H1 (cell line): ENCODE measurements around the gene GRIK2.

Source experiments
- CTCF ChIP-seq, 3 experiments: IDR thresholded peaks; 1 replicate in 2 of 3; 2 replicates in 1 of 3; pipeline versions ENCODE4 v1.5.1 to v1.6.1; 2011; ENCODE audit warnings: low read length in 3 of 3, mild to moderate bottlenecking in 3 of 3, inconsistent platforms in 2 of 3, low read depth in 1 of 3, moderate library complexity in 1 of 3; ENCODE audit not compliant: insufficient read depth in 1 of 3; ENCODE audit errors: control extremely low read depth in 1 of 3
- EZH2 ChIP-seq: fragments of 200-600 bp; sonication (generic); IDR thresholded peaks from 2 replicates; pipeline ENCODE4 v1.7.1; 2012; ENCODE audit warnings: low read depth, mild to moderate bottlenecking, moderate library complexity, low read length, inconsistent platforms; ENCODE audit not compliant: severe bottlenecking
- JUND ChIP-seq: IDR thresholded peaks from 2 replicates; pipeline ENCODE4 v1.6.1; 2011; ENCODE audit warnings: mild to moderate bottlenecking, improper control_type of control experiment, low read length
- NANOG ChIP-seq: IDR thresholded peaks from 2 replicates; pipeline ENCODE4 v1.6.1; 2011; ENCODE audit warnings: low read length, low read depth, mild to moderate bottlenecking, inconsistent platforms; ENCODE audit not compliant: insufficient read depth, poor library complexity, severe bottlenecking
- POLR2A ChIP-seq, 2 experiments: IDR thresholded peaks; 1 replicate in 1 of 2; 2 replicates in 1 of 2; pipeline ENCODE4 v1.6.1; 2011; ENCODE audit warnings: low read depth in 2 of 2, low read length in 2 of 2, mild to moderate bottlenecking in 2 of 2; ENCODE audit errors: control extremely low read depth in 1 of 2
- POLR2AphosphoS5 ChIP-seq: IDR thresholded peaks from 2 replicates; pipeline ENCODE4 v1.6.1; 2011; ENCODE audit warnings: low read depth, low read length
- RAD21 ChIP-seq, 2 experiments: IDR thresholded peaks in 1 of 2; conservative IDR thresholded peaks in 1 of 2; 2 replicates each; pipeline ENCODE4 v1.6.1; 2011; ENCODE audit warnings: low read depth in 2 of 2, low read length in 2 of 2, improper control_type of control experiment in 1 of 2, inconsistent platforms in 1 of 2, mild to moderate bottlenecking in 1 of 2, moderate library complexity in 1 of 2
- RFX5 ChIP-seq: IDR thresholded peaks from 2 replicates; pipeline ENCODE4 v1.6.1; 2011; ENCODE audit warnings: low read depth, low read length, improper control_type of control experiment, borderline replicate concordance
- SUZ12 ChIP-seq: fragments of 200-600 bp; sonication (generic); IDR thresholded peaks from 2 replicates; pipeline ENCODE4 v1.6.1; 2012; ENCODE audit warnings: mild to moderate bottlenecking, inconsistent platforms, low read length, moderate library complexity, mixed read lengths
- TAF1 ChIP-seq: IDR thresholded peaks from 2 replicates; pipeline ENCODE4 v1.6.1; 2011; ENCODE audit warnings: mild to moderate bottlenecking, low read depth, low read length
- USF2 ChIP-seq: IDR thresholded peaks from 2 replicates; pipeline ENCODE4 v1.6.1; 2011; ENCODE audit warnings: low read length, improper control_type of control experiment
- ZNF274 ChIP-seq: IDR thresholded peaks from 2 replicates; pipeline ENCODE4 v1.7.0; 2012; ENCODE audit warnings: low read length, borderline replicate concordance; ENCODE audit errors: extremely low read depth

DNA sequence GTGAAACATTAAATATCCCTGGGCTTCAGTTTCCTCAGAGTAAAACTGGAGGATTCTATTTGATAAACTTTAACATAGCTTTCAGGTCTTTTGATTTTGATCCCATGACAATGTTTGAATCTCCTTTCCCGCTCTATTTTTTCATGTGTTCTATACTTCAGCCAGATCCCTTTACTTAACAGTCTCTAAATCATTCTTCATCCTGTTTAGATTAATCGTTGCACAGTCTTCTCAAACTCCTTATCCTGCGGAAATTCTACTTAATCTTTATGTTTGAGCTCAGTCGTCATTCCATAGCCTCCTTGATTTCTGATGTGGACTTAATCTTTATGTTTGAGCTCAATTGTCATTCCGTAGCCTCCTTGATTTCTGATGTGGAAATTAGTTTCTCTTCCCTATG lies 57.4 kb downstream of the GRIK2 start:
- no peak for TF ChIP-seq POLR2A (IDR thresholded peaks at IDR 0.05; ENCODE audit: control extremely low read depth in 1 of 2, low read depth in 2 of 2, low read length in 2 of 2)
- no peak for TF ChIP-seq EZH2
- no peak for TF ChIP-seq RAD21 (IDR thresholded peaks at IDR 0.05 in 1 of 2, conservative IDR thresholded peaks at IDR 0.05 in 1 of 2; ENCODE audit: low read depth in 2 of 2, low read length in 2 of 2)
- TF ChIP-seq JUND: no peak
- TF ChIP-seq CTCF (IDR thresholded peaks at IDR 0.05; ENCODE audit: control extremely low read depth in 1 of 3, insufficient read depth in 1 of 3, low read depth in 1 of 3, low read length in 3 of 3): no peak
- TF ChIP-seq NANOG: no peak
- no peak for TF ChIP-seq ZNF274
- TF ChIP-seq RFX5: no peak
- TF ChIP-seq TAF1: no peak
- no peak for TF ChIP-seq SUZ12
- TF ChIP-seq POLR2AphosphoS5: no peak
- TF ChIP-seq USF2: no peak
